Measurements from ENCODE around the gene CORO2A. TPM values are rescaled to one million over a fixed set of nuclear protein-coding genes. Genes with fewer than 3 reads are reported as not detected.

Gene CORO2A
- total and polyA plus RNA-seq, 11 donors: 0.09 to 2.2 (median 0.22) TPM

- 85 to 95% (median 92%) methylated on average over 6 of the region's 6 CpGs for WGBS, 4 donors
- Histone ChIP-seq H3K27me3 (no peaks in the 10 kb centered on the region), H3K4me1 (no peaks in the 10 kb centered on the region), H3K4me3 (no peak overlapping the region), H3K27ac (peak overlapping the region in 1 of 12 donors; percentile 23), H3K36me3 (peaks cover 0 to 87% (median 28%) of the 10 kb centered on the region in 9 donors), H3K9me3 (no peaks in the 10 kb centered on the region)
- TF ChIP-seq CTCF (IDR thresholded peaks at IDR 0.05): no peak
- no peak for TF ChIP-seq POLR2A (IDR thresholded peaks at IDR 0.05)
- intact Hi-C loops (cut with DNase I): no loop called here
- DNase-seq (no peak), ATAC-seq (no peak)
Measured at GRCh38 chr9:98231770-98232478, 39.5 kb upstream of the CORO2A start.

- 91 to 94% (median 93%) methylated on average over 6 of the region's 6 CpGs for WGBS, 4 donors
- H3K27me3 ChIP-seq: no peaks in the 10 kb centered on the region
- ATAC-seq: peak in 1 of 4 donors; percentile 60
- no peaks in the 10 kb centered on the region for H3K9me3 ChIP-seq
- no peak overlapping the region for H3K4me3 ChIP-seq
- no peaks in the 10 kb centered on the region for H3K4me1 ChIP-seq
- H3K36me3 ChIP-seq: peaks cover 0 to 93% (median 28%) of the 10 kb centered on the region in 9 donors
- DNase-seq: no peak
- intact Hi-C loops (cut with DNase I): no loop called here
- no peak overlapping the region for H3K27ac ChIP-seq
- no peak for TF ChIP-seq POLR2A (IDR thresholded peaks at IDR 0.05)
- TF ChIP-seq CTCF (IDR thresholded peaks at IDR 0.05): no peak
Measured at GRCh38 chr9:98230789-98231188, 38.4 kb upstream of the CORO2A start.

- ATAC-seq (no peak), DNase-seq (no peak)
- 94 to 98% (median 96%) methylated on average over 6 of the region's 6 CpGs for WGBS, 4 donors
- H3K27ac ChIP-seq: no peak overlapping the region
- no peak overlapping the region for H3K4me3 ChIP-seq
- peaks cover 0 to 93% (median 28%) of the 10 kb centered on the region in 9 donors for H3K36me3 ChIP-seq
- H3K9me3 ChIP-seq: no peaks in the 10 kb centered on the region
- no peaks in the 10 kb centered on the region for H3K4me1 ChIP-seq
- no peaks in the 10 kb centered on the region for H3K27me3 ChIP-seq
- intact Hi-C loops (cut with DNase I): no loop called here
- TF ChIP-seq CTCF (IDR thresholded peaks at IDR 0.05): no peak
- no peak for TF ChIP-seq POLR2A (IDR thresholded peaks at IDR 0.05)
Measured at GRCh38 chr9:98230304-98230703, 37.9 kb upstream of the CORO2A start.

- peaks cover 0 to 95% (median 28%) of the 10 kb centered on the region in 9 donors for H3K36me3 ChIP-seq
- H3K9me3 ChIP-seq: no peaks in the 10 kb centered on the region
- 92 to 98% (median 96%) methylated on average over 3 of the region's 3 CpGs for WGBS, 4 donors
- ATAC-seq: no peak
- no peaks in the 10 kb centered on the region for H3K27me3 ChIP-seq
- no peak overlapping the region for H3K4me3 ChIP-seq
- no peak overlapping the region for H3K27ac ChIP-seq
- TF ChIP-seq POLR2A (IDR thresholded peaks at IDR 0.05) (no peak), CTCF (IDR thresholded peaks at IDR 0.05) (no peak)
- no peak for DNase-seq
- intact Hi-C loops (cut with DNase I): no loop called here
- no peaks in the 10 kb centered on the region for H3K4me1 ChIP-seq
Measured at GRCh38 chr9:98229620-98230019, 37.2 kb upstream of the CORO2A start.

Data from heart left ventricle (tissue), 16 donors.